Stimulated activated CD8-positive, alpha-beta memory T cell treated with anti-CD3 and anti-CD28 coated beads, Interleukin-4, amount 100 ng/mL, for 48 hours (primary cell): ENCODE measurements around the gene ADRA2A.

Source experiments
- DNase-seq: peaks from one replicate; pipeline ENCODE4 v3.0.0-alpha.2; 2020

The ADRA2A gene

GRCh38 chr10:111113238-111113960 is 36.6 kb downstream of the ADRA2A start:
- DNase-seq: peak; percentile 6

- DNase-seq: peak; percentile 19
Measured at GRCh38 chr10:111113961-111114757, 37.3 kb downstream of the ADRA2A start.

GRCh38 chr10:111114758-111115500 is 38.1 kb downstream of the ADRA2A start:
- peak; percentile 4 for DNase-seq

GRCh38 chr10:111116211-111116610 is 39.4 kb downstream of the ADRA2A start:
- no peak for DNase-seq

GRCh38 chr10:111116762-111117445 is 40.1 kb downstream of the ADRA2A start:
- DNase-seq: peak; percentile 10

GRCh38 chr10:111117528-111118277 is 40.9 kb downstream of the ADRA2A start:
- peak; percentile 2 for DNase-seq

- DNase-seq: no peak
Measured at GRCh38 chr10:111118758-111119157, 41.9 kb downstream of the ADRA2A start.

GRCh38 chr10:111119637-111120036 is 42.8 kb downstream of the ADRA2A start:
- peak; percentile 7 for DNase-seq

- DNase-seq: no peak
Measured at GRCh38 chr10:111122127-111122526, 45.3 kb downstream of the ADRA2A start.

- DNase-seq: no peak
Measured at GRCh38 chr10:111123883-111124282, 47.1 kb downstream of the ADRA2A start.

- DNase-seq: peak; percentile 7
Measured at GRCh38 chr10:111125102-111125501, 48.3 kb downstream of the ADRA2A start.

GRCh38 chr10:111126077-111126476 is 49.2 kb downstream of the ADRA2A start:
- peak; percentile 8 for DNase-seq

- peak; percentile 5 for DNase-seq
Measured at GRCh38 chr10:111127081-111127848, 50.4 kb downstream of the ADRA2A start.

GRCh38 chr10:111128331-111129180 is 51.7 kb downstream of the ADRA2A start:
- peak; percentile 9 for DNase-seq

GRCh38 chr10:111129363-111129762 is 52.5 kb downstream of the ADRA2A start:
- no peak for DNase-seq

GRCh38 chr10:111130471-111130870 is 53.6 kb downstream of the ADRA2A start:
- no peak for DNase-seq
